Stimulated activated CD8-positive, alpha-beta memory T cell treated with anti-CD3 and anti-CD28 coated beads, Interleukin-12 subunit alpha, Interleukin-12 subunit beta, amount 100 ng/mL, for 4 hours (primary cell): ENCODE data around the gene SRSF8.

Source experiments
- DNase-seq: peaks from one replicate; pipeline ENCODE4 v3.0.0-alpha.2; 2020; ENCODE audit warnings: low read depth

The SRSF8 gene

GRCh38 chr11:95070471-95070870, 3.8 kb downstream of the SRSF8 start:
- DNase-seq, result no peak

- DNase-seq, result no peak
Observed at GRCh38 chr11:95072948-95073347, 6.2 kb downstream of the SRSF8 start.

- DNase-seq, result no peak
Observed at GRCh38 chr11:95074792-95075563, 8.3 kb downstream of the SRSF8 start.

DNA sequence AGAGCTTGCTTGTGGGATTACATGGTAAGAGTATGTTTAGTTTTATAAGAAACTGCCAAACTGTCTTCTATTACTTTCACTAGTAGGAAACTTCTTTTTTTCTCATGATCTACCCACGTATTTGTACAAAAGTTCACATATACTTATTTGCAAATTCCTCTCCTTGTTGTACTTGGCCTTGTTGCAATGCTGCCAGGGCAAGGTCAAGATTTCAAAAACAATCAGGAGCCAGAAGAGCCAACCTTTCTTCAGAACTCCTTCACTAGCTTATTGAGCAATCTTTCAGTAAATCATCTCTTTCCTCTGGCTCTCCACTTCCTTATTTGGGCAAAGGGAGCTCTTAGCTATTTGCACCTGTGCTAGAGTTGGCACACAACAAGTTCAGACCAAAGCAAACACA, 9.7 kb downstream of the SRSF8 start:
- no peak for DNase-seq

DNA sequence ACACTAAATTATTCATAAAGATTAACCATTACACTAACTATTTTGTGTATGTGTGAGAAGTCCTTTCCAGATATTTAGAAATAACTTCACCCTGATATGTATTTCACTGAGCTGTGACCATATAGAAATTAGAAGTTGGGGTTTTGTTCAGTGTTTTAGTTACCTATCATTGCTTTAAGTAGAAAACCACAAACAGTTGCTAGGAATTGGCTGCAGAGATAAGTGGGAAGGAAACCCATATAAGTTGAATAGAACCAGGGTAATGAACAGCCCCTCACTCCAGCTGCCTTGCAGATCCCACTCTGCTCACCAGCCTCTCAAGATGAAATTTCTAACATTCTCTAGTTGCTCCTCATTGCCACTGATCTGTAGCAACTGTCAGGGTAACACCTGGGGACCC, 10.3 kb downstream of the SRSF8 start:
- DNase-seq, result no peak

GRCh38 chr11:95078526-95078925, 11.8 kb downstream of the SRSF8 start:
- no peak for DNase-seq

DNA sequence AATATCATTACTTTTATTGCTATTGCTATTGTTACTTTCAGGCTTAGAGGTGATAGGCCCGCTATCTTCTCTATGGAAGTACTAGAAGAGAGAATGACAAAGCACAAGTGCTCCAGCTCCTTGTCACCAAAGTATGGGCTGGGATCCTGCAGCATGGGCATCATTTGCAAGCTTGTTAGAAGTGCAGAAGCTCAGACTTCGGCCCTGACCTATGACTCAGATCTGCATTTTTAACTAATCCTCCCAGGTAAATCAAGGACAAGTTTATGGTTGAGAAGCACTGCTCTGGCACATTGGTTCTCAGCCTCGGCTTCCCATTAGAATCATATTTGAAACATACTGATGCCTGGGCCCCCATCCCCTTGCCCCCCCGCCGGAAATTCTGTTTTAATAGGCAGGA, 14.3 kb downstream of the SRSF8 start:
- DNase-seq, result no peak

GRCh38 chr11:95081412-95081811, 14.7 kb downstream of the SRSF8 start:
- DNase-seq, result no peak

DNA sequence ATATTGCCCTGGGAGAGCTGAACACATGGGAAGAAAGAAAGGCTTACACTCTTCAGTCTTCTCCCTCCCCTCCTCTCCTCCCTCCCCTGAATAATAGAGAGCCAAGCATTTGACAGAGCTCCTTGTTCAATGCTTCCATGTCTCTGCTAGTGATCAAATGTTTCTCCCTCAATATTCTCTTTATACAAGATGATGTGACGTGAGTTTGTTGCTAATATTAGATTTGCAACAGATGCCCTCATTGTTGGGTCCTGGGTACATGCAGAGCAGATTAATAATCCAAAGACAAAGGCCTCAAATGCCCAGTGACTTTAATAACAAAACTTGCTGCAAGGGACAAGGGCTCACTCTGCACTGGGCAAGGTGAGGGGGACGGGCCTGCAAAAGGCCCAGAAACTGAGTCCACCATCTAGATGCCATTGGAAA, 15.9 kb downstream of the SRSF8 start:
- no peak for DNase-seq

DNA sequence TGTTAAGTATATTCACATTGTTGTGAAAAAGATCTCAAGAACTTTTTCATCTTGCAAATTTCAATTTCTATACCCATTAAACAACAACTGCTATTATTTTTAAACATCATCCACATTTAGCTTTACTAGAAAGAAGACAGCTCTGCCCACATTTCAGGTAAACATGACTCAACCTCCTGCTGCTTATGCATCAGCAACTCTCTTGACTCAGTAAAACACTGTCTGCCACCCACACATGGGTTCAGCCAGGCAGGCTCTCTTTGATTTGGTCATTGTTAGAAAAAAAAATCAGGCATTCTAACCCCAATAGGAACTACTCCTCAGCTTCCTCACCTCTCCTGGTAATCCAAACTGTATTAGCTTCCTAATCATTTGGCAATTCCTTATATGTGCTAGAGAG, 17.8 kb downstream of the SRSF8 start:
- DNase-seq, result no peak

- no peak for DNase-seq
Observed at GRCh38 chr11:95085117-95085816, 18.5 kb downstream of the SRSF8 start.

- DNase-seq, result no peak
Observed at GRCh38 chr11:95086151-95086550, 19.4 kb downstream of the SRSF8 start.

DNA sequence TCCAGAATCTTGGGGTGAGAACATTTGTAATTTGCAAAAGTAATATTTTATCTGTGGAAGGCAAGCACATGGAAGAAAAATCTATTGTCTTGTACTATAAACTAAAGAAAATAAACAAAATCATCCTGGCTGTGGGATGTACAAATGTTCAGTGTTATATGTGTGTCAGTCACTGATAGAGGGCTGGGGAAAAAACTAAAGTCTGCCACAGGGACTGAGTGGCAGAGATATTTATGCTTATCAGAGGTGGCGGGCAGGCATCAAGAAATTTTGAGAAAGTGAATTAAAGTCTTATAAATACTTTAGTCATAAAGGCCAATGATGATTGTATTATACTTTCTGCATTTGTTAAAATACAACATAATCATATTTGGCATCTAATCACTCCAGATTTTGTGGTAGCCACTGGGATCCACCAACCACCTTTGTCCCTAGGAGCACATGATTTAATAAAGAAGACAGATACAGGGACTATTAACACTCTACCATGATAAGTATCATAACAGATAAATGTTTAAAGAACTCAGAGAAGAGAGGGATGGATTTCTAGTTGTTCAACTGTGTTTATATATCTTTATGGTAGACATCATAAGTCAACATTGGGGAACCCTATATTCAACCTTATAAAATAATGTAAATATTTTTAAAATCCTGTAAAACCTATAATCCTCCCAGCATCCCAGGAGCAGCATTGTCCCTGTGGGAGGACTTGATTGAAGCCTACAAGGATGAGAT, 20.3 kb downstream of the SRSF8 start:
- DNase-seq, result no peak

DNA sequence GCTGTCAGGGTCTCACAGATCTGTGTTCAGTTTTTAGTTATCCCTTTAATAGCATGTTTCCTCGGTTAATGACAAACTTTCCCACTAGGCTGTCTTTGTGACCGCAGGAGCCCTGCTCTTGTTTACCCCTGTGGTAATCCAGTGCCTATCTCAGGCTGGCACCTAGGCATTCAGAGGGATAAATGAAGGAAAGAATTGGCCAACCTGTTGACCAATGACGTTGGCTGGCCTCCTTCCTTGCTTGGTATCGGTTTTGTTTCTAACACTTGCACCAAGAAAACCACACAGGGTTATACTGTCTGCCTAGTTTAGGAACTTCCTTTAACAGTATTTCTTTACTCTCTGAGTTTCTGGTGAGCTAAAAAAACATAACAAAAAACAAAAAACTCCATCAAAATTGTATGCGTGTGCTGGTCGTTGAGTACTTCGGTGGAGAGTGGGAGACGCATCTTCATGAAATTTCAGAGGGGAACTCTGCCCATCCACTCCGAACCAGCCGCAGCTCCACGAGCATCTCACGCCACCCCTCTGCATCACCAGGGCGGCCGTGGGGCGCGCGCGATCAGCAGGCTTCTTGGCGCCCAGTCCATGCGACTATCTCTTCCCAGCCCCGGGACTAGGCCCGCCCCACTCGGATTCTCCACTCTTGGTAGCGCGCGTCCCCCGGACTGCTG, 22.4 kb downstream of the SRSF8 start:
- DNase-seq, result no peak

GRCh38 chr11:95089620-95090542, 23.2 kb downstream of the SRSF8 start, which contains the start of gene ENDOD1:
Gene ENDOD1 (plus strand): TSS chr11:95089846. CDS start chr11:95089928, 82 bp downstream.
- peak; percentile 75 for DNase-seq

DNA sequence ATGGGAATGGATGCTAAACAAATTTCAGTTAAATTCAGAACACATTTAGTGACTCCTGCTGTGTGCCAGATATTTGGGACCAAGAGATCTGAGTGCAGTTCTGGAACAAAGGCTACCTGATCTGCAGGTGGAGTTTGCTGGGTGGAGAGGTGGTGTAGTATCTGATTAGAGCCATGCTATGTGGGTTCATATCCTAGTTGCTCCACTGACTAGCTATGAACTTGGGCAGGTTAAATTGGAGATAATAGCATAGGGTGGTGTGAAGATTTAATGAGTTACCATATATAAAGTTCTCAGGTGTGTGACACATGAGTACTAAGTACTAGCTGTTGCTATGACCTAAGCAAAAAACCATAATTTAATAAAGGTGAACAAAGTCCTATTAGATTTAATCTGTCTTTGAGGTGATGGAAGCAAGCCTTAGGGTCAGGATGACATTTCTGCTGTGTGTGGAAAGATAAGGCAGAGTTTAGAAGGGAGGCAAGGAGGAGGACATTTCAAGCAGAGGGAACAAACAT, 25.0 kb downstream of the SRSF8 start:
- DNase-seq, result no peak

DNA sequence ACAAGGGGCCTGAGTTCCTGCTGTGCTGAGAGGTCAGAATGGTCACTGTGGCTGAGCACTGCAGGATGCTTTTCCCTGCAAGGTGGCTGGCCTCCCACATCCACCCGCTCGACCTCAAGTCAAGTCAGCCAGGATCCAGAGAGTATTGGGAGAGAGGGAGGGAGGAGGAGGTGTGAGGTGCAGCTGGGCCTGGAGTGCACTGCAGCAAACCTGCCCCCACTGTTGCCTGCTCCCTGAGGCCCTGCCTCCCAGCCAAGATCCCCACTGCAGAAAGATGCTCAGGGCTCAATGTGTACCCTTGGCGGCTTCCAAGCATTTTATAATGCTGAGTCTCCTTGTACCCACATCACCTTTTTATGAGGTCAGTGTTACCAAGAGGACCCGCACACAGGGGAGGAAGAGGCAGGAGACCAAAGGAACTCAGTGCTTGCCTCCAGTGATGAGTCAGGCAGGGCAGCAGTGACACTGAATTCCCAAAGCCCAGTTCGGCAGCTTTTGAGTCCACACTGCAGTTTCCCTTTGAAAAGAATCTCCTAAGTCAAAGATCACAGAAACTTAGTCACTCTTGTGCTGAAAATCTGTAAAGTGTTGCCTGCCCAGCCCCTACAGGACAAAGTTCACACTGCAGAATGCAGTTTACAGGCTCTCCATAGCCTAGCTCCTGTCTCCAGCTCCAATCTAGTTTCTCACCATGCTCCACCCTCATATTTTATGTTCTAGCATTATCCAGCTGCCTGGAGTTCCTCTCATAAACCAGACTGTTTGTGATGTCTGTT, 26.0 kb downstream of the SRSF8 start:
- no peak for DNase-seq

- DNase-seq, result no peak
Observed at GRCh38 chr11:95093548-95093947, 26.8 kb downstream of the SRSF8 start.

GRCh38 chr11:95095858-95096587, 29.3 kb downstream of the SRSF8 start:
- no peak for DNase-seq
